Right lobe of liver (tissue), 6 donors: ENCODE data around the gene C7orf57. TPM values are rescaled to one million over a fixed set of nuclear protein-coding genes. Genes with fewer than 3 reads are reported as not detected.

ENCODE experiments used
- ATAC-seq, 4 donors: fragments of 200-7000 bp; cut with Tn5 transposase; one replicate each; pipeline ENCODE4 v1.9.1; 2020; ENCODE audit warnings: mild to moderate bottlenecking in 4 of 4, moderate library complexity in 4 of 4
- DNase-seq, 3 donors: peaks; one replicate each; pipeline ENCODE4 v3.0.0-alpha.2; 2020
- H3K27ac ChIP-seq, 3 donors: fragments of 200-600 bp; one replicate each; pipeline ENCODE4 v1.8.0; 2022
- H3K27me3 ChIP-seq, 2 donors: fragments of 200-600 bp; one replicate each; pipeline ENCODE4 v1.8.0; 2022
- H3K36me3 ChIP-seq, 4 donors: fragments of 200-600 bp; sonication (generic) in 1 of 4; one replicate each; pipeline versions ENCODE4 v1.5.1 to v1.8.0; 2017 to 2022; ENCODE audit warnings: control low read depth in 1 of 4
- H3K4me1 ChIP-seq, 4 donors: fragments of 200-600 bp; sonication (generic) in 1 of 4; one replicate each; pipeline versions ENCODE4 v1.5.1 to v1.8.0; 2017 to 2022; ENCODE audit warnings: control low read depth in 1 of 4
- H3K4me3 ChIP-seq, 3 donors: fragments of 200-600 bp; one replicate each; pipeline ENCODE4 v1.8.0; 2022
- H3K9me3 ChIP-seq, 4 donors: fragments of 200-600 bp; sonication (generic) in 1 of 4; one replicate each; pipeline versions ENCODE4 v1.5.1 to v1.8.0; 2017 to 2022; ENCODE audit warnings: control low read depth in 1 of 4
- CTCF ChIP-seq, 4 donors: fragments of 200-600 bp in 3 of 4; fragments of 450-650 bp in 1 of 4; IDR thresholded peaks; one replicate each; pipeline versions ENCODE4 v1.5.1 to v1.8.0; 2016 to 2022; ENCODE audit warnings: antibody characterized with exemption in 4 of 4, mild to moderate bottlenecking in 2 of 4
- POLR2A ChIP-seq: fragments of 450-650 bp; IDR thresholded peaks from one replicate; pipeline ENCODE4 v1.6.1; 2017; ENCODE audit warnings: antibody characterized with exemption, mild to moderate bottlenecking
- WGBS: methylation state at CpG from one replicate; pipeline ENCODE4 v1.1.6; 2018; ENCODE audit warnings: low coverage, low lambda C conversion rate; ENCODE audit not compliant: insufficient coverage; ENCODE audit errors: missing lambda C conversion rate; 5-methylcytosine and 5-hydroxymethylcytosine counted together
- intact Hi-C, 2 donors: fragments of 100-400 bp; cut with DNase I; formaldehyde crosslinking; loops; one replicate each; pipeline versions ENCODE4 v1.11.2 to v1.14.1; 2022
- total RNA-seq, 6 experiments: library from RNA; depleted of rRNA in 2 of 6; stranded (reverse); fragments of >200 nt in 2 of 6; fragmentation: NEBNext Ultra II Directional in 3 of 6; extraction: Animal tissue kit (Norgen Biotek cat#: 25700) in 3 of 6; gene quantifications; one replicate each; pipeline versions ENCODE4 v1.1.0 to v1.2.4, GENCODE V29; 2016 to 2023
- donor health status: DM: no; HTN: yes; CAD: no.
- donor health status: DM: no; HTN: no; CAD: no.
- donor health status: DM: no; HTN: no; CAD: no.
- donor health status: DM: no; HTN: yes; CAD: no.
- donor health status: DM: no; HTN: yes; CAD: no.

The C7orf57 gene
- total RNA-seq, 6 experiments from 2014 or later = not detected

DNA sequence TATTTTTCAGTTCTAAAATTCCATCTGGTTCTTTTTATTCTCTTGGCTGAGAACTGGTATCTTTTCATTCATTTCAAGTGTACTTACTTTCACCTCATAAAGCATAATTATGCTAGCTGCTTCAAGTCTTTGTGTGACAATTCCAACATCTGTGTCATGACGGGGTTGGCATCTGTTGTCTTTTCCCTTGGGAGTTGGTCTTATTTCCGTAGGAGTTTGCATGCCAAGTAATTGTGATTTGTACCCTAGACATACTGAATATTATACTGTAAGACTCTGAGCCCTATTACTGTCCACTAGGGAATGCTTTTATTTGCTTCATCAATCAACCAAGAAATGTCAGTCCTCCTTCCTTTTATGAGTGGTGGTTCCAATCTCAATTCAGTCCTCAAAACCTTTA is 31.3 kb upstream of the C7orf57 start:
- TF ChIP-seq CTCF (IDR thresholded peaks at IDR 0.05) (no peak), POLR2A (no peak)
- H3K4me1 ChIP-seq = no peaks in the 10 kb centered on the region

DNA sequence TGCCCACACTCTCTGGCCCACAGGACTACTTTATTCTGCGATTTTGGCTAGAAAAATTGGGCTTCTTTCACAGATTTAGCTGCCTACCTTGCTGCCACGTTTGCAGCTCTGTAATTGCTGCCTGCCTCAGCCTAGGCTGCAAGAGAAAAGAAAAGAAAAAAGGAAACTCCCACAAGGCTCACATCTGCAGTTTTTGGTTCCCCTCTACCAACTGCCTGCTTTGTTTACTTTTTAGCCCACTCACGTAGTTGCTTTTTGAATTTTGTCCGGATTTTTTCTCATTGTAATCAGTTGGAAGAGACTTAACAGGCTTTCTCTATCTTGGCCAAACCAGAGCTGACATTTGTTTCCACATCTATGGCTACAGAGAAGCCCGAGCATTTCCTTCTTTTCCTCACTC is 30.7 kb upstream of the C7orf57 start:
- WGBS = 15% methylated on average over 5 of the region's 5 CpGs
- DNase-seq = no peak

More for the DNA sequence above, 31.3 kb upstream of the C7orf57 start:
- DNase-seq = no peak
- H3K9me3 ChIP-seq = no peaks in the 10 kb centered on the region
- H3K4me3 ChIP-seq = no peak overlapping the region
- WGBS = 56% methylated on average over 2 of the region's 2 CpGs
- no peaks in the 10 kb centered on the region for H3K27me3 ChIP-seq
- no peaks in the 10 kb centered on the region for H3K36me3 ChIP-seq
- intact Hi-C loops = loop anchor here in 1 of 2 donors (10.0 kb wide), 1 partner anchor 101 kb away; no protein-coding TSS in a partner anchor
- H3K27ac ChIP-seq = no peak overlapping the region
- ATAC-seq = no peak

DNA sequence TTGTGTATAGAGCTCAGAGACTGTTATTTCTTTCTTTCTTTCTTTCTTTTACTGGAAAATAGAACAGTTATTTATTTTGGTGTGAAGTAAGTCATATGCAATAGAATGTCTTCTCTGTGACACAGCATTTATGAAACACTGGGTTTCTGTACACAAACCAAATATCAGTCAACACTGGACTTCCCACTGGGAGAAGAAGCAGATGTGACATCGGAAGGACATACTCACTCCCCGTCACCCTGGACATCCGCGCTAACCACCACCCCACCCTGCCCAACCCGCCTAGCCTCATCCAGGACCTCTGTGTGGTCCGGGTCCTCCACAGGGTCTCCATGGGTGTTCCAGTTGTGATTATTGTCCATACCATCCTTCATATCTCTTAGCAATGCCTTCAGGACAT is 28.5 kb upstream of the C7orf57 start:
- 65% methylated on average over 6 of the region's 6 CpGs for WGBS
- ATAC-seq = no peak
- TF ChIP-seq CTCF (IDR thresholded peaks at IDR 0.05) (no peak), POLR2A (no peak)

More for the DNA sequence above, 30.7 kb upstream of the C7orf57 start:
- H3K9me3 ChIP-seq = no peaks in the 10 kb centered on the region
- intact Hi-C loops = loop anchor here in 1 of 2 donors (10.0 kb wide), 1 partner anchor 100 kb away; no protein-coding TSS in a partner anchor
- no peaks in the 10 kb centered on the region for H3K4me1 ChIP-seq
- TF ChIP-seq POLR2A (no peak), CTCF (IDR thresholded peaks at IDR 0.05) (no peak)
- no peak overlapping the region for H3K4me3 ChIP-seq
- H3K27me3 ChIP-seq = no peaks in the 10 kb centered on the region
- no peak for ATAC-seq
- H3K27ac ChIP-seq = no peak overlapping the region
- no peaks in the 10 kb centered on the region for H3K36me3 ChIP-seq

GRCh38 chr7:48009257-48009656 is 26.1 kb upstream of the C7orf57 start:
- Histone ChIP-seq H3K4me1 (no peaks in the 10 kb centered on the region), H3K27ac (no peak overlapping the region), H3K36me3 (no peaks in the 10 kb centered on the region), H3K4me3 (no peak overlapping the region), H3K9me3 (no peaks in the 10 kb centered on the region), H3K27me3 (no peaks in the 10 kb centered on the region)
- intact Hi-C loops = loop anchor here in 1 of 2 donors (10.0 kb wide), 1 partner anchor 96 kb away; no protein-coding TSS in a partner anchor
- no peak for DNase-seq
- ATAC-seq = no peak
- 75% methylated on average over 4 of the region's 4 CpGs for WGBS
- TF ChIP-seq CTCF (IDR thresholded peaks at IDR 0.05) (no peak), POLR2A (no peak)

More for the DNA sequence above, 28.5 kb upstream of the C7orf57 start:
- no peak for DNase-seq
- Histone ChIP-seq H3K4me3 (no peak overlapping the region), H3K27ac (no peak overlapping the region), H3K9me3 (no peaks in the 10 kb centered on the region), H3K4me1 (no peaks in the 10 kb centered on the region), H3K27me3 (no peaks in the 10 kb centered on the region), H3K36me3 (no peaks in the 10 kb centered on the region)
- intact Hi-C loops = loop anchor here in 1 of 2 donors (10.0 kb wide), 1 partner anchor 98 kb away; no protein-coding TSS in a partner anchor
